Measurements from ENCODE around the gene EPG5. TPM values are rescaled to one million over a fixed set of nuclear protein-coding genes. Genes with fewer than 3 reads are reported as not detected.

The EPG5 gene
- polyA plus RNA-seq, 1 of the 3 experiments (the other 2 are of a cell fraction) = 13.6 TPM

DNA sequence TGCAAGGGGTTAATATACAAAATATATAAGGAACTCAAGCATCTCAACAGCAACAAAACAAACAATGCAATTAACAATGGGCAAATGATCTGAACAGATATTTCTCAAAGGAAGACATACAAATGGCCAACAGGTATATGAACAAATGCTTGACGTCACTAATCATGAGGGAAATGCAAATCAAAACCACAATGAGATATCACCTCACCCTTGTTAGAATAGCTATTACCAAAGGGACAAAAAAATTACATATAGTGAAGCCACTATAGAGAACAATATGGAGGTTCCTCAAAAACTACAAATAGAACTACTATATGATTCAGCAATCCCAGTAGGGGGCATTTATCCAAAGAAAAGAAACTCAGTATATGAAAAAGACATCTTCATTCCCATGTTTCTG, 145.4 kb downstream of the EPG5 start:
- ChIA-PET CTCF (no interaction called here), POLR2A (no interaction called here)
- Histone ChIP-seq H3K36me3 (replicated peaks in 1 of 2; ENCODE audit: control insufficient read depth in 1 of 2, insufficient read depth in 2 of 2, low read length in 1 of 2) (no peaks in the 10 kb centered on the region), H3K4me1 (ENCODE audit: control insufficient read depth in 1 of 2, insufficient read depth in 2 of 2, low read depth in 1 of 2, low read length in 1 of 2) (no peaks in the 10 kb centered on the region), H3K4me2 (no peak overlapping the region), H3K9ac (no peak overlapping the region), H3K9me3 (no peaks in the 10 kb centered on the region), H3K27ac (ENCODE audit: low read depth in 2 of 2, low read length in 1 of 2) (no peak overlapping the region), H3F3A (replicated peaks; ENCODE audit: insufficient read depth) (no peaks in the 10 kb centered on the region), H3K9me2 (no peaks in the 10 kb centered on the region), H2AFZ (ENCODE audit: low read depth) (no peak overlapping the region), H3K79me2 (ENCODE audit: insufficient read depth) (no peaks in the 10 kb centered on the region), H3K27me3 (ENCODE audit: insufficient read depth) (no peaks in the 10 kb centered on the region), H4K20me1 (ENCODE audit: insufficient read depth) (no peaks in the 10 kb centered on the region), H3K4me3 (ENCODE audit: low read depth in 2 of 2, low read length in 1 of 2) (no peak overlapping the region)
- TF ChIP-seq FOXJ3 (CRISPR knock-in tag; IDR thresholded peaks at IDR 0.05) (no peak), CHD2 (IDR thresholded peaks at IDR 0.05; ENCODE audit: low read length, partially characterized antibody) (no peak), JUND (IDR thresholded peaks at IDR 0.05) (no peak), NRF1 (IDR thresholded peaks at IDR 0.05; ENCODE audit: low read depth, low read length) (no peak), SIN3A (IDR thresholded peaks at IDR 0.05; ENCODE audit: borderline replicate concordance, low read depth, low read length) (no peak), YY1 (IDR thresholded peaks at IDR 0.05; ENCODE audit: low read depth) (no peak), TAF1 (IDR thresholded peaks at IDR 0.05; ENCODE audit: borderline replicate concordance, low read depth, low read length) (no peak), FOXM1 (IDR thresholded peaks at IDR 0.05; ENCODE audit: low read depth) (no peak)
- TF ChIP-seq, protein P1, sequence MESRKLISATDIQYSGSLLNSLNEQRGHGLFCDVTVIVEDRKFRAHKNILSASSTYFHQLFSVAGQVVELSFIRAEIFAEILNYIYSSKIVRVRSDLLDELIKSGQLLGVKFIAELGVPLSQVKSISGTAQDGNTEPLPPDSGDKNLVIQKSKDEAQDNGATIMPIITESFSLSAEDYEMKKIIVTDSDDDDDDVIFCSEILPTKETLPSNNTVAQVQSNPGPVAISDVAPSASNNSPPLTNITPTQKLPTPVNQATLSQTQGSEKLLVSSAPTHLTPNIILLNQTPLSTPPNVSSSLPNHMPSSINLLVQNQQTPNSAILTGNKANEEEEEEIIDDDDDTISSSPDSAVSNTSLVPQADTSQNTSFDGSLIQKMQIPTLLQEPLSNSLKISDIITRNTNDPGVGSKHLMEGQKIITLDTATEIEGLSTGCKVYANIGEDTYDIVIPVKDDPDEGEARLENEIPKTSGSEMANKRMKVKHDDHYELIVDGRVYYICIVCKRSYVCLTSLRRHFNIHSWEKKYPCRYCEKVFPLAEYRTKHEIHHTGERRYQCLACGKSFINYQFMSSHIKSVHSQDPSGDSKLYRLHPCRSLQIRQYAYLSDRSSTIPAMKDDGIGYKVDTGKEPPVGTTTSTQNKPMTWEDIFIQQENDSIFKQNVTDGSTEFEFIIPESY (IDR thresholded peaks at IDR 0.05; ENCODE audit: borderline replicate concordance, low read depth) = no peak
- TF ChIP-seq, protein P2, sequence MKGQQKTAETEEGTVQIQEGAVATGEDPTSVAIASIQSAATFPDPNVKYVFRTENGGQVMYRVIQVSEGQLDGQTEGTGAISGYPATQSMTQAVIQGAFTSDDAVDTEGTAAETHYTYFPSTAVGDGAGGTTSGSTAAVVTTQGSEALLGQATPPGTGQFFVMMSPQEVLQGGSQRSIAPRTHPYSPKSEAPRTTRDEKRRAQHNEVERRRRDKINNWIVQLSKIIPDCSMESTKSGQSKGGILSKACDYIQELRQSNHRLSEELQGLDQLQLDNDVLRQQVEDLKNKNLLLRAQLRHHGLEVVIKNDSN (IDR thresholded peaks at IDR 0.05; ENCODE audit: borderline replicate concordance, low read depth) = no peak
- TF ChIP-seq, protein P3, sequence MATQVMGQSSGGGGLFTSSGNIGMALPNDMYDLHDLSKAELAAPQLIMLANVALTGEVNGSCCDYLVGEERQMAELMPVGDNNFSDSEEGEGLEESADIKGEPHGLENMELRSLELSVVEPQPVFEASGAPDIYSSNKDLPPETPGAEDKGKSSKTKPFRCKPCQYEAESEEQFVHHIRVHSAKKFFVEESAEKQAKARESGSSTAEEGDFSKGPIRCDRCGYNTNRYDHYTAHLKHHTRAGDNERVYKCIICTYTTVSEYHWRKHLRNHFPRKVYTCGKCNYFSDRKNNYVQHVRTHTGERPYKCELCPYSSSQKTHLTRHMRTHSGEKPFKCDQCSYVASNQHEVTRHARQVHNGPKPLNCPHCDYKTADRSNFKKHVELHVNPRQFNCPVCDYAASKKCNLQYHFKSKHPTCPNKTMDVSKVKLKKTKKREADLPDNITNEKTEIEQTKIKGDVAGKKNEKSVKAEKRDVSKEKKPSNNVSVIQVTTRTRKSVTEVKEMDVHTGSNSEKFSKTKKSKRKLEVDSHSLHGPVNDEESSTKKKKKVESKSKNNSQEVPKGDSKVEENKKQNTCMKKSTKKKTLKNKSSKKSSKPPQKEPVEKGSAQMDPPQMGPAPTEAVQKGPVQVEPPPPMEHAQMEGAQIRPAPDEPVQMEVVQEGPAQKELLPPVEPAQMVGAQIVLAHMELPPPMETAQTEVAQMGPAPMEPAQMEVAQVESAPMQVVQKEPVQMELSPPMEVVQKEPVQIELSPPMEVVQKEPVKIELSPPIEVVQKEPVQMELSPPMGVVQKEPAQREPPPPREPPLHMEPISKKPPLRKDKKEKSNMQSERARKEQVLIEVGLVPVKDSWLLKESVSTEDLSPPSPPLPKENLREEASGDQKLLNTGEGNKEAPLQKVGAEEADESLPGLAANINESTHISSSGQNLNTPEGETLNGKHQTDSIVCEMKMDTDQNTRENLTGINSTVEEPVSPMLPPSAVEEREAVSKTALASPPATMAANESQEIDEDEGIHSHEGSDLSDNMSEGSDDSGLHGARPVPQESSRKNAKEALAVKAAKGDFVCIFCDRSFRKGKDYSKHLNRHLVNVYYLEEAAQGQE (IDR thresholded peaks at IDR 0.05; ENCODE audit: low read depth, low read length) = no peak
- TF ChIP-seq, protein P4, sequence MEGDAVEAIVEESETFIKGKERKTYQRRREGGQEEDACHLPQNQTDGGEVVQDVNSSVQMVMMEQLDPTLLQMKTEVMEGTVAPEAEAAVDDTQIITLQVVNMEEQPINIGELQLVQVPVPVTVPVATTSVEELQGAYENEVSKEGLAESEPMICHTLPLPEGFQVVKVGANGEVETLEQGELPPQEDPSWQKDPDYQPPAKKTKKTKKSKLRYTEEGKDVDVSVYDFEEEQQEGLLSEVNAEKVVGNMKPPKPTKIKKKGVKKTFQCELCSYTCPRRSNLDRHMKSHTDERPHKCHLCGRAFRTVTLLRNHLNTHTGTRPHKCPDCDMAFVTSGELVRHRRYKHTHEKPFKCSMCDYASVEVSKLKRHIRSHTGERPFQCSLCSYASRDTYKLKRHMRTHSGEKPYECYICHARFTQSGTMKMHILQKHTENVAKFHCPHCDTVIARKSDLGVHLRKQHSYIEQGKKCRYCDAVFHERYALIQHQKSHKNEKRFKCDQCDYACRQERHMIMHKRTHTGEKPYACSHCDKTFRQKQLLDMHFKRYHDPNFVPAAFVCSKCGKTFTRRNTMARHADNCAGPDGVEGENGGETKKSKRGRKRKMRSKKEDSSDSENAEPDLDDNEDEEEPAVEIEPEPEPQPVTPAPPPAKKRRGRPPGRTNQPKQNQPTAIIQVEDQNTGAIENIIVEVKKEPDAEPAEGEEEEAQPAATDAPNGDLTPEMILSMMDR (IDR thresholded peaks at IDR 0.05) = no peak
- WGBS (ENCODE audit: low lambda C conversion rate) = 76% methylated on average over 1 of the region's 1 CpG
- no peak for DNase-seq

Measured in SK-N-SH (cell line).